ENCODE data around the gene MISP3.

The MISP3 gene

GRCh38 chr19:14101003-14101545 lies 28.5 kb downstream of the MISP3 start:
- TF ChIP-seq ZFX (IDR thresholded peaks at IDR 0.05) = no peak
- TF ChIP-seq, protein P1, sequence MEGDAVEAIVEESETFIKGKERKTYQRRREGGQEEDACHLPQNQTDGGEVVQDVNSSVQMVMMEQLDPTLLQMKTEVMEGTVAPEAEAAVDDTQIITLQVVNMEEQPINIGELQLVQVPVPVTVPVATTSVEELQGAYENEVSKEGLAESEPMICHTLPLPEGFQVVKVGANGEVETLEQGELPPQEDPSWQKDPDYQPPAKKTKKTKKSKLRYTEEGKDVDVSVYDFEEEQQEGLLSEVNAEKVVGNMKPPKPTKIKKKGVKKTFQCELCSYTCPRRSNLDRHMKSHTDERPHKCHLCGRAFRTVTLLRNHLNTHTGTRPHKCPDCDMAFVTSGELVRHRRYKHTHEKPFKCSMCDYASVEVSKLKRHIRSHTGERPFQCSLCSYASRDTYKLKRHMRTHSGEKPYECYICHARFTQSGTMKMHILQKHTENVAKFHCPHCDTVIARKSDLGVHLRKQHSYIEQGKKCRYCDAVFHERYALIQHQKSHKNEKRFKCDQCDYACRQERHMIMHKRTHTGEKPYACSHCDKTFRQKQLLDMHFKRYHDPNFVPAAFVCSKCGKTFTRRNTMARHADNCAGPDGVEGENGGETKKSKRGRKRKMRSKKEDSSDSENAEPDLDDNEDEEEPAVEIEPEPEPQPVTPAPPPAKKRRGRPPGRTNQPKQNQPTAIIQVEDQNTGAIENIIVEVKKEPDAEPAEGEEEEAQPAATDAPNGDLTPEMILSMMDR (conservative IDR thresholded peaks at IDR 0.05) = no peak
- no peak overlapping the region for H3K27ac ChIP-seq

DNA sequence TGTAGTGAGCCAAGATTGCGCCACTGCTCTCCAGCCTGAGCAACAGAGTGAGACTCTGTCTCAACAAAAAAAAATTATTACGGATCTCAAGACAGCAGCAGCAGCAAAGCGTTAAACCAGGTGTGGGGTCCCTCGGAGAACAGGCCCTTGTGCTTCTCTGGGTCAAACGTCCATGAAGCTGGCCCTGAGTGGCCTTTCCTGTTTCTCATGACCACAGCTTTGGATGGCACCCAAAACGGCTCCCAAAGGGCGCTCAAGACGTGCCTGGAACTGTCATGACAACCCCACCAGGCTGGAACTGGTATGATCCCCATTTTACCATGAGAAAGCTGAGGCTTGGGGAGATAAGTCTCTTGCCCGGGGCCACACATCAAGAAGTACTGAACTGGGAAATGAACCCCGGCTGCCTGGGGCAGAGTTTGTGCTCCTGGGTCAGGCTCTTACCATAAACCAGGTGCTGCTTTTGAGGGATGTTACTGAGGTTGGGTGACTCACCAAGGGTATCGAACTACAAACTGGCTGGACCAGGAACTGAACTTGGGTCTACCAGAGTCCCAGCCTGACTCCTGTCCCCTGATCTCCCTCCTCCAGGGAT lies 29.6 kb downstream of the MISP3 start:
- H3K27ac ChIP-seq = no peak overlapping the region
- TF ChIP-seq, protein P1 (conservative IDR thresholded peaks at IDR 0.05) = no peak
- no peak for TF ChIP-seq ZFX (IDR thresholded peaks at IDR 0.05)

DNA sequence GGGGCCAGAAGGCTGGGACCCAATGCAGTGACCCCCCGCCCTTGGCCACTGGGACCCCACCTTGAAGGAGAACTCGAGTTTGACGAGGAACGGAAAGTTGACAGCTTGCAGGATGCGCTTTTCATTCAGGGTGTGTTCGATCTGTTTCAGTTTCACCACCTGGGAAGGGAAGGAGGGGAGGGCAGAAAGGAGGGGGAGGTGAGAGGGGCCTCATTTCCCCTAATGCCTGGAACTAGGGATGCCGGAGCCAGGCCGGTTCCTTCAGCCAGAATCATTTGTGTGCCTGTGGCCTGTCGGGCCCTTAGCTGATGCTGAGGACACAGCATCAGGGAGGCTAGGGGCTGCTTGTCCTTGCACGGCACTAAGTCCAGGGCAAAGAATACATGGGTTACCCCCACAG lies 30.2 kb downstream of the MISP3 start:
- TF ChIP-seq, protein P1 (conservative IDR thresholded peaks at IDR 0.05) = no peak

GRCh38 chr19:14103310-14103709 lies 30.7 kb downstream of the MISP3 start:
- TF ChIP-seq, protein P1 (conservative IDR thresholded peaks at IDR 0.05) = no peak
- TF ChIP-seq ZFX (IDR thresholded peaks at IDR 0.05) = no peak
- H3K27ac ChIP-seq = no peak overlapping the region

More for the DNA sequence above, 30.2 kb downstream of the MISP3 start:
- H3K27ac ChIP-seq = no peak overlapping the region

DNA sequence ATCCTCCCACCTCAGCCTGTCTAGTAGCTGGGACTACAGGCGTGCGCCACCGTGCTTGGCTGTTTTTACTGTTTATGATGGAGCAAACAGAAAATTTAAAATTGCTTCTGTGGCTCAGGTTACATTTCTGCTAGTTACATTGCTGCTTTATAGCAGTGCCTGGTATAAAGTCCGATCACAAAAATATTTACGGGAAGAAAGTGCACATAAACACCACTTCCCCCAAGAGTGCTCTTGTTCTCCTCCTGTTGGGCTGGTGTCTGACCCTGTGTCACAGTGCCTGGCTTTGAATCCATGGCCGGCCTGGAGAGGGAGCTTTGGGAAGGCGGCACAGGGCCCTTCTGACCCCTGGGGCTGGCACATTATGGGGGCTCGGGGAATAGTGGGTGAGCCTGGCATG lies 33.1 kb downstream of the MISP3 start:
- TF ChIP-seq, protein P1 (conservative IDR thresholded peaks at IDR 0.05) = no peak
- TF ChIP-seq ZFX (IDR thresholded peaks at IDR 0.05) = no peak
- H3K27ac ChIP-seq = no peak overlapping the region

DNA sequence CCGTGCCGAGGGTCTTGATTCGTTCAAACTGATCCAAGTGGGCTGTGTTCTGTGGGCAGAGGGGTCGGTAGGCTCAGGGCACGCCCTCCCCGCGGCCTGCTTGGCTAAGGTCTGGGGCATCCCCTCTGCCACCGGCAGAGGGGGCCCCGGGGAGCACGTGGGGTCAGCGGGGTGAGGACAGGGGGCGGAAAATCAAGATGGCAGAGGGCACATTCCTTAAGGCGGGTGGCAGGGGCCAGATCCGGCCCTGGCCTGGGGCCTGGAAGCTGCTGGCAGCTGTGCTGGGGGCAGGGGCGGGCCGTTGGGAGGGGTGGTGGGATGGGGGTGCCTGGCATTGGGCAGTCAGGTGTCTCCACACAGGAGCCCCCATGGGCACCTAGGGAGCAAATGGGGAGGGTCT lies 34.3 kb downstream of the MISP3 start:
- no peak for TF ChIP-seq ZFX (IDR thresholded peaks at IDR 0.05)
- TF ChIP-seq, protein P1 (conservative IDR thresholded peaks at IDR 0.05) = no peak
- no peak overlapping the region for H3K27ac ChIP-seq

DNA sequence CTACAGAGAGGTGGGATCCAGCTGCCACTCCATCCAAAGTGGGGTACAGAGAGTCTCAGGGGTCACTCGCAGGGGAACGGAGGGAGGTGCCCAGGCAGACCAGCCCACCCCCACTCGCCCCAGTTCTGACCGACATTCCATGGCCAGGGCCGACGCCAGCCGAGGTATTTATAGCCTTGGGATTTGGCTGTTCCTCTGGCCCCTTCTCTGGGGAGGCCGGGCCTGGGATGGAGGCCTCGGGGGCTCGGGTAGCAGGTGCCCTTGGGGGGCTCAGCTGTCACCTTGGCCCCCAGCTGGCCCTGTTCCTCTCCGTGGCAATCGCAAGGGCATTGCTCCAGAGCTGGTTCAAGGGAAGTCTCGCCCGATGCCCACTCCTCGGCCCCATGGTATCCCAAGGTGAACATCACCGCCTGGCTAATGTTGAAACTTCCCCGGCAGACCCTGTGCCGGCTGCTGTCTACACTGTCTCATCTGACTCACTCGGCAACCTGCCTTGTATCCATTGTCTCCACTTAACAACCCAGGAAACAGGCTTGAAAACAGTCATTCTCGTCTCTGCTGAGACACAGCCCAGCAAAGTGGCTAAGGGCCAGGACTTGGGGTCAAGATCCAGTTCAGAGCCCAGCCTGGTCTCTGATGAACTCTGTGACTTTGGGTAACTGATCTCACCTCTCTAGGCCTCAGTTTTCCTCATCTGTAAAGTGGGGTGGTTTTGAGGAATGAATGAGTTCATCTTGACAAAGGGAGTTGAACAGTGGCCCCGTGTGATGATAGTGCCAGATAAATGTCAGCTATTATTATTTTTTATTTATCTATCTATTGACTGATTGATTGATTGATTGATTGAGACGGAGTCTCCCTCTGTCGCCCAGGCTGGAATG lies 35.2 kb downstream of the MISP3 start:
- H3K27ac ChIP-seq = no peak overlapping the region
- TF ChIP-seq, protein P1 (conservative IDR thresholded peaks at IDR 0.05) = no peak
- no peak for TF ChIP-seq ZFX (IDR thresholded peaks at IDR 0.05)
